Measurements from ENCODE around the gene WNK2.

- TF ChIP-seq CTCF (IDR thresholded peaks at IDR 0.05; ENCODE audit: extremely low read depth in 1 of 2, insufficient read depth in 1 of 2, low read depth in 1 of 2, low read length in 2 of 2), result no peak
- TF ChIP-seq, protein P1, sequence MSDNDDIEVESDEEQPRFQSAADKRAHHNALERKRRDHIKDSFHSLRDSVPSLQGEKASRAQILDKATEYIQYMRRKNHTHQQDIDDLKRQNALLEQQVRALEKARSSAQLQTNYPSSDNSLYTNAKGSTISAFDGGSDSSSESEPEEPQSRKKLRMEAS (IDR thresholded peaks at IDR 0.05; ENCODE audit: insufficient read depth, insufficient read length), result no peak
- no peak for TF ChIP-seq JUN (IDR thresholded peaks at IDR 0.05; ENCODE audit: borderline replicate concordance, insufficient read depth, insufficient read length, low read depth)
- TF ChIP-seq POLR2AphosphoS5 (IDR thresholded peaks at IDR 0.05; ENCODE audit: insufficient read depth, low read depth, low read length), result no peak
- TF ChIP-seq POLR2A (IDR thresholded peaks at IDR 0.05; ENCODE audit: low read depth, low read length), result no peak
- TF ChIP-seq FOS (IDR thresholded peaks at IDR 0.05; ENCODE audit: borderline replicate concordance, insufficient read depth, low read length), result no peak
- TF ChIP-seq MYC (IDR thresholded peaks at IDR 0.05; ENCODE audit: low read depth, low read length), result no peak
- no peak for TF ChIP-seq EZH2 (IDR thresholded peaks at IDR 0.05; ENCODE audit: borderline replicate concordance, low read depth, low read length, severe bottlenecking)
Measured at GRCh38 chr9:93340091-93340490, 156.2 kb downstream of the WNK2 start.

Data from endothelial cell of umbilical vein (primary cell).